ENCODE measurements around the gene SORCS2.

- no peak for TF ChIP-seq ZBTB7A (IDR thresholded peaks at IDR 0.05; ENCODE audit: low read depth)
- no peak for TF ChIP-seq MAX (IDR thresholded peaks at IDR 0.05)
- no peak for TF ChIP-seq YY1 (IDR thresholded peaks at IDR 0.05; ENCODE audit: low read depth)
- TF ChIP-seq REST (IDR thresholded peaks at IDR 0.05; ENCODE audit: low read depth), result no peak
- no peak for TF ChIP-seq CREB1 (IDR thresholded peaks at IDR 0.05; ENCODE audit: low read depth)
- TF ChIP-seq NFIC (IDR thresholded peaks at IDR 0.05), result no peak
Measured at GRCh38 chr4:7400671-7401298, 208.4 kb downstream of the SORCS2 start.

All from Ishikawa (cell line).